ENCODE results near the gene TERC.
A peak's percentile ranks its signal among the peaks of the same experiment; 100 is the strongest.
"Not testable (repeated sequence)": the region's sequence is repeated elsewhere in the genome, so short reads cannot be mapped to it uniquely, and the experiment has no call there.

TERC gene

GRCh38 chr3:169771497-169772304, 6.8 kb upstream of the TERC start:
- peak; percentile 86 for DNase-seq

GRCh38 chr3:169769287-169770181, 4.7 kb upstream of the TERC start, which contains the start of gene ACTRT3:
Gene ACTRT3 (minus strand): TSS chr3:169769561. CDS start chr3:169769520, 41 bp downstream.
- peak; percentile 57 for DNase-seq

- peak; percentile 32 for DNase-seq
Measured at GRCh38 chr3:169764312-169764881, 463 bp downstream of the TERC start.

GRCh38 chr3:169760479-169760878, 4.4 kb downstream of the TERC start:
- DNase-seq: no peak

- DNase-seq: no peak
Measured at GRCh38 chr3:169759256-169759655, 5.6 kb downstream of the TERC start.

GRCh38 chr3:169758359-169758994, 6.4 kb downstream of the TERC start:
- DNase-seq: no peak

- no peak for DNase-seq
Measured at GRCh38 chr3:169755488-169755887, 9.4 kb downstream of the TERC start.

- DNase-seq: no peak
Measured at GRCh38 chr3:169754711-169755110, 10.1 kb downstream of the TERC start.

GRCh38 chr3:169751875-169752274, 13.0 kb downstream of the TERC start:
- DNase-seq: no peak

- DNase-seq: no peak
Measured at GRCh38 chr3:169750665-169751064, 14.2 kb downstream of the TERC start.

- no peak for DNase-seq
Measured at GRCh38 chr3:169748670-169749069, 16.2 kb downstream of the TERC start.

- no peak for DNase-seq
Measured at GRCh38 chr3:169746924-169747323, 17.9 kb downstream of the TERC start.

- no peak for DNase-seq
Measured at GRCh38 chr3:169744366-169745054, 20.4 kb downstream of the TERC start.

- no peak for DNase-seq
Measured at GRCh38 chr3:169739067-169739466, 25.8 kb downstream of the TERC start.

- DNase-seq: not testable (repeated sequence)
Measured at GRCh38 chr3:169731857-169732256, 33.0 kb downstream of the TERC start.

GRCh38 chr3:169722724-169723123, 42.1 kb downstream of the TERC start:
- DNase-seq: no peak

GRCh38 chr3:169718415-169718814, 46.4 kb downstream of the TERC start:
- not testable (repeated sequence) for DNase-seq
